HepG2 (cell line): ENCODE measurements around the gene SIK2. TPM values are rescaled to one million over a fixed set of nuclear protein-coding genes. Genes with fewer than 3 reads are reported as not detected.

Experiments used
- ATAC-seq: fragments of 200-7000 bp; cut with Tn5 transposase; 3 replicates; pipeline ENCODE4 v1.9.1; 2020; ENCODE audit warnings: mild to moderate bottlenecking, moderate library complexity
- BruUV-seq: library from RNA; stranded (reverse); fragments of 400-500 nt; replicated peaks from 2 replicates; lab custom pipeline; 2021; lab: Mats Ljungman, UMichigan
- CTCF ChIA-PET: fragments of 300-600 bp; formaldehyde crosslinking; extraction: SDS; loops from one replicate; lab custom pipeline; 2021; ENCODE audit warnings: low total read pairs, inconsistent platforms, low intra/inter-chr PET ratio; lab: Yijun Ruan, JAX
- POLR2A ChIA-PET: fragments of 350-600 bp; sonication (Branson Sonifier 250); formaldehyde crosslinking; loops from one replicate; lab custom pipeline; 2020; ENCODE audit warnings: antibody characterized with exemption, inconsistent platforms; lab: Yijun Ruan, JAX
- DNase-seq: peaks from one replicate; pipeline ENCODE4 v3.0.0-alpha.2; 2015; ENCODE audit warnings: low spot score
- FAIRE-seq: peaks from 3 replicates; lab custom pipeline; 2011; peaks lifted over from hg19 to GRCh38; lab: Jason Lieb, UNC
- H2AFZ ChIP-seq: one replicate; pipeline ENCODE4 v1.6.1; 2011; ENCODE audit warnings: low read length, inconsistent platforms
- H3K27ac ChIP-seq: fragments of 300-600 bp; 3 replicates; pipeline ENCODE4 v1.8.0; 2011; ENCODE audit warnings: mixed run types, mild to moderate bottlenecking, mixed read lengths, low read length, inconsistent platforms; ENCODE audit not compliant: insufficient read depth; ENCODE audit errors: extremely low read length
- H3K27me3 ChIP-seq, 2 experiments: fragments of 200-600 bp in 1 of 2; 2 replicates in 1 of 2; 3 replicates in 1 of 2; pipeline versions ENCODE4 v1.6.0 to v1.8.0; 2011; ENCODE audit warnings: low read length in 2 of 2, mild to moderate bottlenecking in 2 of 2, moderate library complexity in 2 of 2, inconsistent platforms in 1 of 2; ENCODE audit not compliant: insufficient read depth in 2 of 2, control insufficient read depth in 1 of 2
- H3K36me3 ChIP-seq, 2 experiments: fragments of 200-600 bp in 1 of 2; replicated peaks in 1 of 2; 2 replicates in 1 of 2; 3 replicates in 1 of 2; pipeline versions ENCODE4 v1.5.1 to v1.8.0; 2011; ENCODE audit warnings: low read length in 2 of 2, inconsistent platforms in 1 of 2; ENCODE audit not compliant: insufficient read depth in 2 of 2, control insufficient read depth in 1 of 2
- H3K4me1 ChIP-seq: 2 replicates; pipeline ENCODE4 v1.5.1; 2012; ENCODE audit warnings: low read length, inconsistent platforms; ENCODE audit not compliant: insufficient read depth
- H3K4me2 ChIP-seq: 2 replicates; pipeline ENCODE4 v1.6.0; 2011; ENCODE audit warnings: low read depth, low read length, inconsistent platforms
- H3K4me3 ChIP-seq, 3 experiments: fragments of 200-600 bp in 1 of 3; sonication (generic), shearing (Covaris generic) in 1 of 3; replicated peaks in 1 of 3; 2 replicates each; pipeline ENCODE4 v1.5.1; 2011 to 2016; ENCODE audit warnings: low read length in 3 of 3, inconsistent platforms in 2 of 3, low read depth in 2 of 3, mild to moderate bottlenecking in 2 of 3, control low read depth in 1 of 3, mixed read lengths in 1 of 3; ENCODE audit not compliant: insufficient read depth in 1 of 3
- H3K79me2 ChIP-seq: one replicate; pipeline ENCODE4 v1.6.1; 2011; ENCODE audit warnings: low read length, inconsistent platforms; ENCODE audit not compliant: insufficient read depth
- H3K9ac ChIP-seq: 2 replicates; pipeline ENCODE4 v1.6.0; 2011; ENCODE audit warnings: mild to moderate bottlenecking, low read depth, low read length, inconsistent platforms; ENCODE audit not compliant: insufficient read depth
- H3K9me3 ChIP-seq: 2 replicates; pipeline ENCODE4 v1.5.1; 2012; ENCODE audit warnings: mild to moderate bottlenecking, low read length
- H4K20me1 ChIP-seq: 2 replicates; pipeline ENCODE4 v1.6.0; 2011; ENCODE audit warnings: inconsistent platforms, mild to moderate bottlenecking, low read length, moderate library complexity; ENCODE audit not compliant: insufficient read depth
- GATAD2A ChIP-seq: IDR thresholded peaks from 2 replicates; pipeline ENCODE4 v1.6.1; 2016
- KAT2B ChIP-seq: fragments of 150-350 bp; IDR thresholded peaks from 2 replicates; pipeline ENCODE4 v1.6.1; 2014; ENCODE audit warnings: low read depth, low read length, borderline replicate concordance
- KDM2A ChIP-seq: sonication (generic); formaldehyde crosslinking; IDR thresholded peaks from 2 replicates; pipeline ENCODE4 v1.4.0; 2020; ENCODE audit warnings: low read depth, missing genetic modification reagents, borderline replicate concordance
- KLF9 ChIP-seq: IDR thresholded peaks from 2 replicates; pipeline ENCODE4 v1.6.1; 2016; ENCODE audit warnings: low read depth
- MIER2 ChIP-seq: IDR thresholded peaks from 2 replicates; pipeline ENCODE4 v1.6.1; 2016; ENCODE audit warnings: missing biosample characterization, missing genetic modification reagents
- MTF2 ChIP-seq: sonication (generic); formaldehyde crosslinking; IDR thresholded peaks from 2 replicates; pipeline ENCODE4 v1.5.0; 2020; ENCODE audit warnings: missing genetic modification reagents, borderline replicate concordance
- RBAK ChIP-seq: sonication (generic); formaldehyde crosslinking; IDR thresholded peaks from 2 replicates; pipeline ENCODE4 v1.5.1; 2020; ENCODE audit warnings: mild to moderate bottlenecking, missing genetic modification reagents
- RFXAP ChIP-seq: sonication (generic); formaldehyde crosslinking; IDR thresholded peaks from 2 replicates; pipeline ENCODE4 v1.4.0; 2020; ENCODE audit warnings: missing genetic modification reagents, borderline replicate concordance
- SRY ChIP-seq: sonication (generic); formaldehyde crosslinking; IDR thresholded peaks from 2 replicates; pipeline ENCODE4 v1.8.0; 2022; ENCODE audit warnings: mild to moderate bottlenecking, missing genetic modification reagents
- TBP ChIP-seq: sonication (generic); formaldehyde crosslinking; IDR thresholded peaks from 2 replicates; pipeline ENCODE4 v1.5.0; 2020; ENCODE audit warnings: missing genetic modification reagents
- TGIF2 ChIP-seq: IDR thresholded peaks from 2 replicates; pipeline ENCODE4 v1.6.1; 2016; ENCODE audit warnings: control low read depth, missing compliant biosample characterization
- XRCC5 ChIP-seq: fragments of 200-400 bp; formaldehyde crosslinking; optimal IDR thresholded peaks from 2 replicates; pipeline ENCODE3; 2017; ENCODE audit warnings: mild to moderate bottlenecking, low read length
- ZNF230 ChIP-seq: sonication (generic); formaldehyde crosslinking; IDR thresholded peaks from 2 replicates; pipeline ENCODE4 v1.4.0; 2020; ENCODE audit warnings: mild to moderate bottlenecking, missing genetic modification reagents
- ZNF282 ChIP-seq: fragments of 450-650 bp; IDR thresholded peaks from 2 replicates; pipeline ENCODE4 v1.6.1; 2018; ENCODE audit not compliant: partially characterized antibody
- ZSCAN21 ChIP-seq: sonication (generic); formaldehyde crosslinking; IDR thresholded peaks from 2 replicates; pipeline ENCODE4 v1.8.0; 2022; ENCODE audit warnings: mild to moderate bottlenecking, missing genetic modification reagents, moderate library complexity, borderline replicate concordance
- ZSCAN31 ChIP-seq: sonication (generic); formaldehyde crosslinking; IDR thresholded peaks from 2 replicates; pipeline ENCODE4 v1.5.0; 2020; ENCODE audit warnings: low read depth, mild to moderate bottlenecking, missing genetic modification reagents
- WGBS: methylation state at CpG from one replicate; pipeline ENCODE4 v1.1.6; 2017; ENCODE audit warnings: low lambda C conversion rate; 5-methylcytosine and 5-hydroxymethylcytosine counted together
- in situ Hi-C: cut with HindIII; loops from 2 replicates; pipeline ENCODE4 v1.10.0; 2017; ENCODE audit warnings: low pct_unique_long_range_greater_than_20kb; ENCODE audit not compliant: extremely low pct_ligation_motif_present
- intact Hi-C: fragments of 100-400 bp; cut with micrococcal nuclease; formaldehyde crosslinking; loops from one replicate; pipeline ENCODE4 v1.10.0; 2022; ENCODE audit not compliant: unreplicated experiment
- polyA plus RNA-seq, 8 experiments: library from polyadenylated mRNA; depleted of rRNA in 3 of 8; stranded (reverse) in 7 of 8; unstranded in 1 of 8; fragments of >200 nt; fragmentation: Illumina TruSeq in 4 of 8; extraction: Trizol in 4 of 8; gene quantifications; 2 replicates each; pipeline versions ENCODE4 v1.2.1 to v1.2.3, GENCODE V29; 2011 to 2016; ENCODE audit warnings: low read depth in 4 of 8, missing spikeins in 1 of 8, mixed read lengths in 1 of 8; ENCODE audit not compliant: insufficient read depth in 1 of 8
- total RNA-seq, 5 experiments: library from RNA; depleted of rRNA; stranded (reverse); fragments of >200 nt; fragmentation: Illumina TruSeq; extraction: Trizol; gene quantifications; 2 replicates each; pipeline ENCODE4 v1.2.3, GENCODE V29; 2016; ENCODE audit warnings: low read depth in 1 of 5
- TF ChIP-seq, protein P1 (sequence below): sonication (generic); formaldehyde crosslinking; IDR thresholded peaks from 2 replicates; pipeline ENCODE4 v1.4.0; 2020; ENCODE audit warnings: missing genetic modification reagents
- TF ChIP-seq, protein P2 (sequence below): sonication (generic); formaldehyde crosslinking; IDR thresholded peaks from 2 replicates; pipeline ENCODE4 v1.4.0; 2020; ENCODE audit warnings: mild to moderate bottlenecking, missing genetic modification reagents
- TF ChIP-seq, protein P3 (sequence below), 2 experiments: fragments of 450-650 bp in 1 of 2; sonication (generic) in 1 of 2; formaldehyde crosslinking; IDR thresholded peaks; 2 replicates each; pipeline versions ENCODE4 v1.5.0 to v1.8.0; 2020 to 2022; ENCODE audit warnings: mild to moderate bottlenecking in 1 of 2, missing genetic modification reagents in 1 of 2

SIK2 gene
- total and polyA plus RNA-seq, 2 of the 13 experiments (the other 11 are each of a cell fraction or from before 2014, with no cell fraction given), result 8.1 to 15.4 TPM

DNA sequence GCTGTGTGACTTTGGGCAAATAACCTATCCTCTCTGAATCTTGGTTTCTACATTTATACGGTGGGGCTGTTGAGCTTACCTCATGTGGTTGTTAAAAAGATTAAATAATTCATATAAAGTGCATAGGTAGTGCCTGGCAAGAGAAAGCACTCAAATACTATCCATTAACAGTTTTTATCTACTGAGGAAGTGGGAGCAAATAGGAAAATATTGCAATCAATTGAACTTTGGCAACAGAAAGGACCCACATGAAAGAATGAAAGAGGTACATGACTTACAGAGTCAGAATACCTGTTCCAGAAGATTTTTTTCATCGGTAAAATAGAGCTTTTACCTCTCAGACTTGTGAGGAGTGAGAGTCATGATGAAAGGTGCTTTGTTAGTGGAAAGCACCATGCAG is 170.3 kb downstream of the SIK2 start:
- intact Hi-C loops, result no loop called here
- in situ Hi-C loops, result no loop called here

More for the DNA sequence above, 170.3 kb downstream of the SIK2 start:
- DNase-seq (no peak), FAIRE-seq (no peak), ATAC-seq (no peak)
- CTCF ChIA-PET, result no interaction called here
- Histone ChIP-seq H3K9me3 (no peaks in the 10 kb centered on the region), H3K4me2 (no peak overlapping the region), H3K27me3 (no peaks in the 10 kb centered on the region), H3K4me1 (peaks cover 25% of the 10 kb centered on the region), H3K36me3 (no peaks in the 10 kb centered on the region), H3K9ac (no peak overlapping the region), H3K79me2 (no peaks in the 10 kb centered on the region), H2AFZ (no peak overlapping the region), H3K27ac (no peak overlapping the region), H3K4me3 (no peak overlapping the region), H4K20me1 (no peaks in the 10 kb centered on the region)
- BruUV-seq, result no TSS peak
- POLR2A ChIA-PET, result no interaction called here
- 58% methylated on average over 2 of the region's 2 CpGs for WGBS
- TF ChIP-seq KLF9 (no peak), ZNF230 (CRISPR knock-in tag) (no peak), TGIF2 (CRISPR knock-in tag) (no peak), GATAD2A (CRISPR knock-in tag) (no peak), TBP (no peak), ZSCAN21 (CRISPR knock-in tag) (no peak), RBAK (CRISPR knock-in tag) (no peak), SRY (CRISPR knock-in tag) (no peak), RFXAP (CRISPR knock-in tag) (no peak), KDM2A (CRISPR knock-in tag) (no peak), KAT2B (no peak), XRCC5 (no peak), MIER2 (CRISPR knock-in tag) (no peak), ZSCAN31 (CRISPR knock-in tag) (no peak), ZNF282 (no peak), MTF2 (CRISPR knock-in tag) (no peak)
- TF ChIP-seq, protein P1, sequence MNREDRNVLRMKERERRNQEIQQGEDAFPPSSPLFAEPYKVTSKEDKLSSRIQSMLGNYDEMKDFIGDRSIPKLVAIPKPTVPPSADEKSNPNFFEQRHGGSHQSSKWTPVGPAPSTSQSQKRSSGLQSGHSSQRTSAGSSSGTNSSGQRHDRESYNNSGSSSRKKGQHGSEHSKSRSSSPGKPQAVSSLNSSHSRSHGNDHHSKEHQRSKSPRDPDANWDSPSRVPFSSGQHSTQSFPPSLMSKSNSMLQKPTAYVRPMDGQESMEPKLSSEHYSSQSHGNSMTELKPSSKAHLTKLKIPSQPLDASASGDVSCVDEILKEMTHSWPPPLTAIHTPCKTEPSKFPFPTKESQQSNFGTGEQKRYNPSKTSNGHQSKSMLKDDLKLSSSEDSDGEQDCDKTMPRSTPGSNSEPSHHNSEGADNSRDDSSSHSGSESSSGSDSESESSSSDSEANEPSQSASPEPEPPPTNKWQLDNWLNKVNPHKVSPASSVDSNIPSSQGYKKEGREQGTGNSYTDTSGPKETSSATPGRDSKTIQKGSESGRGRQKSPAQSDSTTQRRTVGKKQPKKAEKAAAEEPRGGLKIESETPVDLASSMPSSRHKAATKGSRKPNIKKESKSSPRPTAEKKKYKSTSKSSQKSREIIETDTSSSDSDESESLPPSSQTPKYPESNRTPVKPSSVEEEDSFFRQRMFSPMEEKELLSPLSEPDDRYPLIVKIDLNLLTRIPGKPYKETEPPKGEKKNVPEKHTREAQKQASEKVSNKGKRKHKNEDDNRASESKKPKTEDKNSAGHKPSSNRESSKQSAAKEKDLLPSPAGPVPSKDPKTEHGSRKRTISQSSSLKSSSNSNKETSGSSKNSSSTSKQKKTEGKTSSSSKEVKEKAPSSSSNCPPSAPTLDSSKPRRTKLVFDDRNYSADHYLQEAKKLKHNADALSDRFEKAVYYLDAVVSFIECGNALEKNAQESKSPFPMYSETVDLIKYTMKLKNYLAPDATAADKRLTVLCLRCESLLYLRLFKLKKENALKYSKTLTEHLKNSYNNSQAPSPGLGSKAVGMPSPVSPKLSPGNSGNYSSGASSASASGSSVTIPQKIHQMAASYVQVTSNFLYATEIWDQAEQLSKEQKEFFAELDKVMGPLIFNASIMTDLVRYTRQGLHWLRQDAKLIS (CRISPR knock-in tag), result no peak
- TF ChIP-seq, protein P2, sequence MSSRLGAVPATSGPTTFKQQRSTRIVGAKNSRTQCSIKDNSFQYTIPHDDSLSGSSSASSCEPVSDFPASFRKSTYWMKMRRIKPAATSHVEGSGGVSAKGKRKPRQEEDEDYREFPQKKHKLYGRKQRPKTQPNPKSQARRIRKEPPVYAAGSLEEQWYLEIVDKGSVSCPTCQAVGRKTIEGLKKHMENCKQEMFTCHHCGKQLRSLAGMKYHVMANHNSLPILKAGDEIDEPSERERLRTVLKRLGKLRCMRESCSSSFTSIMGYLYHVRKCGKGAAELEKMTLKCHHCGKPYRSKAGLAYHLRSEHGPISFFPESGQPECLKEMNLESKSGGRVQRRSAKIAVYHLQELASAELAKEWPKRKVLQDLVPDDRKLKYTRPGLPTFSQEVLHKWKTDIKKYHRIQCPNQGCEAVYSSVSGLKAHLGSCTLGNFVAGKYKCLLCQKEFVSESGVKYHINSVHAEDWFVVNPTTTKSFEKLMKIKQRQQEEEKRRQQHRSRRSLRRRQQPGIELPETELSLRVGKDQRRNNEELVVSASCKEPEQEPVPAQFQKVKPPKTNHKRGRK (CRISPR knock-in tag), result no peak
- TF ChIP-seq, protein P3, sequence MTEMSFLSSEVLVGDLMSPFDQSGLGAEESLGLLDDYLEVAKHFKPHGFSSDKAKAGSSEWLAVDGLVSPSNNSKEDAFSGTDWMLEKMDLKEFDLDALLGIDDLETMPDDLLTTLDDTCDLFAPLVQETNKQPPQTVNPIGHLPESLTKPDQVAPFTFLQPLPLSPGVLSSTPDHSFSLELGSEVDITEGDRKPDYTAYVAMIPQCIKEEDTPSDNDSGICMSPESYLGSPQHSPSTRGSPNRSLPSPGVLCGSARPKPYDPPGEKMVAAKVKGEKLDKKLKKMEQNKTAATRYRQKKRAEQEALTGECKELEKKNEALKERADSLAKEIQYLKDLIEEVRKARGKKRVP (CRISPR knock-in tag; IDR thresholded peaks at IDR 0.05), result no peak
- TF ChIP-seq, all 625 proteins: peak for 0
